Measurements from ENCODE around the gene MLLT10. TPM values are rescaled to one million over a fixed set of nuclear protein-coding genes. Genes with fewer than 3 reads are reported as not detected.

Gene MLLT10
- total RNA-seq, 1 experiment from 2014 or later = 45.2 TPM

- Histone ChIP-seq H2AFZ (ENCODE audit: low read depth, low read length, poor library complexity, severe bottlenecking) (no peak overlapping the region), H3K27me3 (ENCODE audit: insufficient read depth, low read length) (no peaks in the 10 kb centered on the region), H3K9me2 (ENCODE audit: insufficient read depth) (no peaks in the 10 kb centered on the region), H3K4me3 (replicated peaks in 1 of 2; ENCODE audit: low read depth in 1 of 2, low read length in 2 of 2) (no peak overlapping the region), H3K9ac (ENCODE audit: low read length) (no peak overlapping the region), H3K27ac (ENCODE audit: low read depth, low read length) (no peak overlapping the region), H3K36me3 (ENCODE audit: control insufficient read depth in 1 of 2, insufficient read depth in 2 of 2, low read length in 2 of 2) (no peaks in the 10 kb centered on the region; a peak in 1 of 4 replicates), H3K4me1 (ENCODE audit: control insufficient read depth in 1 of 2, insufficient read depth in 2 of 2, low read length in 2 of 2) (no peaks in the 10 kb centered on the region), H3K4me2 (ENCODE audit: low read length) (no peak overlapping the region), H3K9me3 (ENCODE audit: control insufficient read depth in 1 of 2, insufficient read depth in 1 of 2, low read depth in 1 of 2, low read length in 2 of 2) (no peaks in the 10 kb centered on the region), H4K20me1 (ENCODE audit: insufficient read depth) (peaks cover 14% of the 10 kb centered on the region; the same call in 1 of the 2 replicates), H3K79me2 (ENCODE audit: insufficient read depth, low read length) (peaks cover 13% of the 10 kb centered on the region)
- ChIA-PET RAD21 (ENCODE audit: low non-redundant PET in 1 of 2, low total read pairs in 2 of 2, uncharacterized antibody in 2 of 2, unreplicated experiment in 2 of 2) (no interaction called here), CTCF (no interaction called here), POLR2A (no interaction called here)
- ATAC-seq = no peak
- TF ChIP-seq ATF3 (IDR thresholded peaks at IDR 0.05) = no peak
- no peak for TF ChIP-seq JUND (IDR thresholded peaks at IDR 0.05)
- TF ChIP-seq SP1 (IDR thresholded peaks at IDR 0.05; ENCODE audit: low read depth) = no peak
- no peak for TF ChIP-seq ELF1 (IDR thresholded peaks at IDR 0.05; ENCODE audit: borderline replicate concordance, low read depth)
- TF ChIP-seq ZBTB33 (IDR thresholded peaks at IDR 0.05; ENCODE audit: extremely low read depth, insufficient replicate concordance, low read length) = no peak
- TF ChIP-seq POLR2AphosphoS5 (IDR thresholded peaks at IDR 0.05; ENCODE audit: low read depth, low read length) = no peak
- TF ChIP-seq EZH2 (IDR thresholded peaks at IDR 0.05) = no peak
- TF ChIP-seq, protein P1, sequence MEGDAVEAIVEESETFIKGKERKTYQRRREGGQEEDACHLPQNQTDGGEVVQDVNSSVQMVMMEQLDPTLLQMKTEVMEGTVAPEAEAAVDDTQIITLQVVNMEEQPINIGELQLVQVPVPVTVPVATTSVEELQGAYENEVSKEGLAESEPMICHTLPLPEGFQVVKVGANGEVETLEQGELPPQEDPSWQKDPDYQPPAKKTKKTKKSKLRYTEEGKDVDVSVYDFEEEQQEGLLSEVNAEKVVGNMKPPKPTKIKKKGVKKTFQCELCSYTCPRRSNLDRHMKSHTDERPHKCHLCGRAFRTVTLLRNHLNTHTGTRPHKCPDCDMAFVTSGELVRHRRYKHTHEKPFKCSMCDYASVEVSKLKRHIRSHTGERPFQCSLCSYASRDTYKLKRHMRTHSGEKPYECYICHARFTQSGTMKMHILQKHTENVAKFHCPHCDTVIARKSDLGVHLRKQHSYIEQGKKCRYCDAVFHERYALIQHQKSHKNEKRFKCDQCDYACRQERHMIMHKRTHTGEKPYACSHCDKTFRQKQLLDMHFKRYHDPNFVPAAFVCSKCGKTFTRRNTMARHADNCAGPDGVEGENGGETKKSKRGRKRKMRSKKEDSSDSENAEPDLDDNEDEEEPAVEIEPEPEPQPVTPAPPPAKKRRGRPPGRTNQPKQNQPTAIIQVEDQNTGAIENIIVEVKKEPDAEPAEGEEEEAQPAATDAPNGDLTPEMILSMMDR (IDR thresholded peaks at IDR 0.05 in 2 of 3, conservative IDR thresholded peaks at IDR 0.05 in 1 of 3; ENCODE audit: borderline replicate concordance in 1 of 3, insufficient read depth in 1 of 3, low read depth in 2 of 3, low read length in 2 of 3) = no peak
- TF ChIP-seq YY1 (IDR thresholded peaks at IDR 0.05; ENCODE audit: extremely low read depth, insufficient replicate concordance, low read depth, low read length) = no peak
- no peak for TF ChIP-seq MAX (IDR thresholded peaks at IDR 0.05)
- TF ChIP-seq REST (IDR thresholded peaks at IDR 0.05; ENCODE audit: low read depth) = no peak
- no peak for TF ChIP-seq CBX3 (IDR thresholded peaks at IDR 0.05; ENCODE audit: low read depth)
- TF ChIP-seq RAD21 (IDR thresholded peaks at IDR 0.05; ENCODE audit: low read depth) = no peak
- no peak for TF ChIP-seq CEBPB (IDR thresholded peaks at IDR 0.05; ENCODE audit: low read depth)
- TF ChIP-seq ZNF274 (IDR thresholded peaks at IDR 0.05; ENCODE audit: low read depth, low read length) = no peak
- no peak for TF ChIP-seq POLR2A (IDR thresholded peaks at IDR 0.05; ENCODE audit: borderline replicate concordance, extremely low read depth, insufficient read depth, insufficient read length)
- TF ChIP-seq SRF (IDR thresholded peaks at IDR 0.05; ENCODE audit: low read depth) = no peak
- BruUV-seq (replicated peaks) = no TSS peak
- intact Hi-C loops (cut with micrococcal nuclease) = no loop called here
- no peak for DNase-seq (ENCODE audit: low read depth, low spot score)
Measured at GRCh38 chr10:21688009-21688332, 153.9 kb downstream of the MLLT10 start.
